Hematopoietic multipotent progenitor cell treated with erythropoietin and hydrocortisone succinate and interleukin-3 and kit ligand, for 8 days (in vitro differentiated cells): ENCODE results near the gene RPL36.
A peak's percentile ranks its signal among the peaks of the same experiment; 100 is the strongest.
"Not testable (repeated sequence)": the region's sequence is repeated elsewhere in the genome, so short reads cannot be mapped to it uniquely, and the experiment has no call there.

Experiments
- DNase-seq: peaks from one replicate; pipeline ENCODE4 v3.0.0-alpha.2; 2015

RPL36 gene

DNA sequence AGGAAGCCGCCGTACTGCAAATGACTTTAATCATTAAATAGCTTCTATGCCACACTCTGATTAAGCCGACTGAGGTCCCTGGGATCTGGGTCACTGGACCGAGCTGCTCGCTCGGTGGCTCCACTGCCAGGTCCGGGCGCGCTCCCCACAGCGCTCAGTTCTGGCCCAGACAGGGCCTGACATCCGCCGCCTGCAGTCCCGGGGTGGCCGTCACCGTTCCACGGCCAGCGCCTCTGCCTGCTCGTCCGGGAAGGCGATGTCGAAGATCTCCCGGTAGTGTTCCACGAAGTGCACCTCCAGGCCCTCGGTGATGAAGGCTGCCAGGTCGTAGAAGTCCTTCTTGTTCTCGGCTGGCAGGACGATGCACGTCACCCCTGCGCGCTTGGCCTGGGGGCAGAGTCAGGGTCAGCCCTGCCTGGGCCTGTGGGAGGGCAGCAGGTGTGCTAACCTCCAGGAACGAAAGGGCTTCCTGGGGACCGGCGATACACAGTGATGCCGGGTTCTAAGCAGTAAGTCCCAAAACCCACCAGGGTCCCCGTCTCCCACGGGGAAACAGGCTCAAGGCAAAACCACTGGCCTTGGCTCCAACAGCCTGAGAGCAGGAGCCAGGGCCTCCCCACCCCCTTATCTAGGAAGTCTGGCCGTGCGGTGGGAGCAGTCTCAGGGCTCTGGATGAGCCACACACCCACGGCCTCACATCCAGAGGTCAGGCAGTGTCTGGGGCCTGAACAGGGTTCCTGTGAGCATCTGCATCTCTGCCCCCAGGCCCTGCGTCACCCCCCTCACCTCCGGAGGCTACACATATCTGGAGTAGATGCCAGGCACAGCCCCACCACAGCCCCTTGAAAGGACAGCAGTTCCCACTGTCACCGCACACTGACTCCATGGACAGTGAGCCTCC is 2.0 kb downstream of the RPL36 start:
- peak; percentile 40 for DNase-seq

DNA sequence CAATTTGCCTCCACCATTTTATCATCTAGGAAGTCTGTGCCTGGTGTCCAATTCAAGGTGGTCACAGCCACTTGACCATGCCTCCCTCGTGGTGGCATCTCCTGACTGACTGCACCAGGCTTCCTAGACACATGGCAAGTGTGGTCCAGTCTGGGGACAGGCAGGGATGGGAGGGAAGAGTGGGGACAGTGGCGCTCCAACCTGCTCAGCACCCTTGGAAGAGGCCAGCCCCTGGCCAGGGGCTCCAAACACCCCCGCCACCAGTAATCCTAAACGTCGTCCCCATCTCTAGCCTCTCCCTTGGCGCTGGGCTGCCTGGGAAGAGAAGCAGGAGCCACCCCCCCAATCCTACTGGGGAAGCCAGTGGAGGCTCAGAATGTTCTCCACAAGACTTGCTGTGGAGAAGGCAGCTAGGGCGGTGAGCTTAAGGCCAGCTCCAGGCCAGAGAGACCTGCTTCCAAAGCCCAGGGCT is 2.7 kb downstream of the RPL36 start:
- no peak for DNase-seq

DNA sequence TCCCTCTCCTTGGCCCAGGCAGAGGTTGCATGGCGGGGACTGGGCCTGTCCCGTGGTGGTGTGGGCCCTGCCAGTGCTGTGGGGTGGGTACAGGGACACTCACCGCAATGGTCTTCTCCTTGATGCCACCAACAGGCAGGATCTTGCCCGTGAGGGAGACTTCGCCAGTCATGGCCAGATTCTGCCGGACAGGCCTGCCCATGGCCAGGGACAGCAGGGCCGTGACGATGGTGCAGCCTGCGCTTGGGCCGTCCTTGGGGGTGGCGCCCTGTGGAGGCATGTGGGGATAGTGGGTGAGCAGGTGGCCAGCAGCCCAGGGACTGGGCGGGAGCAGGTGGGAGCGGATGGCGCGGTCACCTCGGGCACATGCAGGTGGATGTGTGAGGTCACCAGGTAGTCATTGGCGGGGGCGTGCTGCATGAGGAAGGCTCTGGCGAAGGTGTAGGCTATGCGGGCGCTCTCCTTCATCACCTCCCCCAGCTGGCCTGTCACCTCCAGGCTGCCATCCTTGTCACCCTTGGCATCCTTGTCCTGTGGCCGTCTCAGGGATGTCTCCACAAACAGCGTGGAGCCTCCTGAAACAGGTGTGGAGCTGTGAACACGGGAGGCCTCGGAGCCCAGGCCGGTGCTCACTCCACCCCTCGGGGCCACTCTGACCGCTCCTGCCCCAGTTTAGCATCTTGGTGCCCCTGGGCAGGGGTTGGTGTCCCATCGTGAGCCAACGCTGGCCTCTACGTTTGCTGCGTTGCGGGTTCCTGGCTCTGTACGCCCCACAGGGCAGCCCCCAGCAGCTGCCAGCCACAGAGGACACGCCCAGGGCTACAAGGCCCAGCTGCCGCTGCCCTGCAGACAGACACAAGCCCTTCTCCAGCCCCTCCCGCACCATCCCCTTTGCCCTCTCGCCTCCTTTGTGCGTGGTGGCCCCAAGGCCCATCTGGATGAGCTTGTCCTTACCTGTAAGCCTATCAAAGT is 3.4 kb downstream of the RPL36 start:
- no peak for DNase-seq

DNA sequence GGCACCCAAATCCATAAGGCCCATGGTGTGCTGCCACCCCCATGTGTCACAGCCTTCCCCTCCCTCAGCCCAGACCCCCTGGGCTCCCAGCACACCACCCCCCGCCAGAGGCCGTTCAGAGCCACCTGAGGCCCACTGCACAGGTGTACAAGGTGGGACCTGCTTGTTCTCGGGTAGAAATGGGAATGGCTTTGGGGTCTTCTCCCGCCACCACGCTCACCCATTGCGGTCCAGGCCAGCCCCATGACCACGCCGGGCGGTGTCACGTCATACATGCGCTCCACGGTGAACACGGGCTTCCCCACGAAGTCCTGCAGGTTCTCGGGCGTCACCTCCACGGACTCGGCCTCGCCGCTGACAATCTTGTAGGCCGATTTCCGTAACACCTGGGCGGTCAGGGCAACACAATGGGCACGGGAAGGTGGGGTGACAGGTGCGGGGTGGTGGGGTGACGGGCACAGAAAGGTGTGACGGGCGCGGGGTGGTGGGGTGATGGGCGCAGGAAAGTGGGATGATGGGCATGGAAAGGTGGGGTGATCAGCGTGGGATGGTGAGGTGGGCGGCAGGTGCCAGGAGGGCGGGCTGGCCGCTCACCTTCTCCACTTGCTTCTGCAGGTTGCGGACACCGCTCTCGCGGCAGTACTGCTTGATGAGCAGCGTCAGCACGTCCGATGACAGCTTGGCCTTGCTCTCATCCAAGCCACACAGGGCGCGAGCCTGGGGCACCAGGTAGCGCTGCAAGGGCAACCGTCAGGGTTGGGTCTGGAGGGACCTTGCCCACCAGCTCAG is 4.3 kb downstream of the RPL36 start:
- DNase-seq, result no peak

DNA sequence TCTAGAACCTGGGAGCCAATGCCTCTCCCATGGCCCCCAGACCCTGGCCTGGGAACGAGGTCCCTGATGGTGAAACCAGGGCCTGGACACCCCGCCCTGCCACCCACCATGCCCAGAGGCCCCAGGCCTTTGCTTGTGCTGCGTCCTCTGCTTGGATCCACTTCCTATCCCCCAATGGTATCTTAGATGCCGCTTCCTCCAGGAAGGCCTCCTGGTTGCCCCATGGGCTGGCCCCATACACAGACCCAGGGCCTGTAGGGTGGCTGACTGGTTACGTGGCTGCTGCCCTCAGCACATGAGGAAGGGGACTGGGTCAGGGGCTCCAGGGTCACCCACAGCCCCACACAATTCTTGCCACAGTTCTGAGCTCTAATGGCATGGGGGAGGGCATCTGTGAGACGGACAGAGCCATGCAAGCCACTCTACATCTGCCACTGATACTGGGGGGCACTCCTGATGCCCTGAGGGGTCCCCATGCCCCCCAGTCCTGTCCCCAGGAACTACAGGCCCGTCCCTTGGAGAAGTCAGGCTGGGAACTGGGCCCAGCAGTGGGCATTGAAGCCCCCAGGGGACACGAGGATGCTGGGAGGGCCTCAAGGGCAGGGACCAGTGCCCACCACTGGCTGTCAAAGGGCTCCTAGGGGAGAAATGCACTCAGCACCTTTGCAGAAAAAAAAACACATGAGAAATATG is 5.0 kb downstream of the RPL36 start:
- no peak for DNase-seq

DNA sequence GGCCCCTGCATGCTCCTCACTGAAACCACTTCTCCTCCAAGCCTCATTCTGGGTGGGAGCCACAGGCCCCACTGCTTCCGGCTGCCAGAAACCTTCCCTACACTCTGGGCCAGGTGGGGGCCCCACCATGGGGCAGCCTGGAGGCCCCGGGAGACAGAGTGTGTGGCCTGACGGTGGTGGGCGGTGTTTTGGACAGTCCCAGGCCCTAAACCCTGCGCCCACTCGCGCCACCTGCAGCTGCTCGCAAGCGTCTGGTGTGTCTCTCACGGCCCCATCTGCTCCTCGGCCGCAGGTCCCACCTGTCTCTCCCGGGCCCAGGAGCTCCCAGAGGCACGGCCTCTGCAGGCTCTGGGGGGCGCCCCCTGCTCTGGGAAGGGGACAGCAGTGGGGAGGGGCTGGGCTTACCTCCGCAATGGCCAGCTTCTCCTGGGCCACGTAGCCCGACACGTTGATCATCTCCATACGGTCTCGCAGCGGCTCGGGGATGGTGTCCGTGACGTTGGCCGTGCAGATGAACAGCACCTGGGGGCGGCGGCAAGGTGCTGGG is 5.6 kb downstream of the RPL36 start:
- DNase-seq, result no peak

DNA sequence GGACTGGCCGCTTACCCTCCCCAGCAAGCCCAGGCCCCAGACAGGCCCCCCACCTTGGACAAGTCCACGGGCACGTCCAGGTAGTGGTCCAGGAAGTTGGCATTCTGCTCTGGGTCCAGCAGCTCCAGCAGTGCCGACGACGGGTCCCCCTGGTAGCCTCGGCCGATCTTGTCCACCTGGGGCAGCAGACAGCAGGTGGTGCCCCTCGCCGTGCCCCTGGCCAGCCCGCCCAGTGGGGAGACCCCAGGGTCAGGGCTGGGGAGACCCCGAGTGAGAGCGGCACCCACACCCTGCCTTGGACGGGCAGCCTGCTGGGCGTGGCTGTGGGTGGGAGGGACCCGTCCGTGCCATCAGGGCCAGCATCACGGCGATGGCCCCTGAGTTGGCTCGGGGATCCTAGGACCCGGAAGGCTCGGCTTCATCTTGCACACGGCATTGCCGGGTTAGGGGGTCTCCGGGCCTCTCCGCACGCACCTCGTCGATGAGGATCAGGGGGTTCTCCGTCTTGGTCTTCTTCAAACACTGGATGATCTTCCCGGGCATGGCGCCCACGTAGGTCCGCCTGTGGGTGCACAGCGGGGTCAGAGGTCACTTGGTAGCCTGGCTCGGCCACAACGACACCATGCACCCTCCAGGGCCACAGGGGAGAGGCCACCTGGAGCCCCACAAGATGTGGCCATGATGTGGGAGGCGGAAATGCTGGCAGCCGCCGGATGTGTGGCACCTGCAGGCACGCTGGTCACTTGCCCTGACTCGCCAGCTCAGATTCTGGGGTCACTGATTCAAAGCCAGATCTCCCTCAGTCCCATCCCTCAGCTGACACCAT is 6.3 kb downstream of the RPL36 start:
- no peak for DNase-seq

DNA sequence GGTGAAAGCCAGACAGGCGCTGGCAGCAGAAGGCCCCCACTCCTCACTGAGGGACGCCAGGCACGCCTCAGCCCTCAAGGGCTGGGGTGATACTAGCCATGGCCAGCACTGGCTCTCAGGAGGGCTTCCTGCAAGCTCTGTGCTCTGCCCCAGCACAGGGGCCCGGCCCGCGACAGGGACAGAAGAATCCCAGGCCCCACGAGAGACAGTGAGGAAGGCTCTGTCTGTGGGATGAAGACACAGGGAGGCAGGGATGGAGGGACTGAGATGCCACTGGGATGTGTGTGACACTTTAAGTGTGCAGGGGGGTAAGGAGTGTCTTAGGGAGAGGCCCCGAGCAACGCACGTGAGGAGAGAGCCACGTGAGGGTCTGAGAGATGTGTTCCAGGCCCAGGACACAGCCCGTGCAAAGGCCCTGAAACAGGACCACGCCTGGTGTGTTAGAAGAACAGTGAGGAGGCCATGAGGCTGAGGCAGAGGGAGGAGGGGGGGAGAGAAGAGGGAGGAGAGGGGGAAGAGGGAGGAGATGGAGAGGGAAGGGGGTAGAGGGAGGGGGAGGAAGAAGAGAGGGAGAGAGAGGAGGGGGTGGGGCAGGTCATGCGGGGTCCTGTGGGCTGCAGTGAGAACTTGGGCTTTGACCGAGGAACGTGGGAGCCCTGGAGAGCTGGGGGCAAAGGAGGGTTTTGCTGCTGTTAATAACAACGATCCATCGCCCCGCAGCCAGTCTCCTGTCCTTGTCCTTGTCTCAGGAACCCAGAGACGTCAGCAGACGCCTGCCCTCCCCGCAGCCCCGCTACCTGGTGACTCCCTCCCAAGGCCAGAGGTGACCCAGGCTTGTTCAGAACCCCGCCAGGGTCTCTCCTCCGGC is 7.2 kb downstream of the RPL36 start:
- DNase-seq, result no peak

DNA sequence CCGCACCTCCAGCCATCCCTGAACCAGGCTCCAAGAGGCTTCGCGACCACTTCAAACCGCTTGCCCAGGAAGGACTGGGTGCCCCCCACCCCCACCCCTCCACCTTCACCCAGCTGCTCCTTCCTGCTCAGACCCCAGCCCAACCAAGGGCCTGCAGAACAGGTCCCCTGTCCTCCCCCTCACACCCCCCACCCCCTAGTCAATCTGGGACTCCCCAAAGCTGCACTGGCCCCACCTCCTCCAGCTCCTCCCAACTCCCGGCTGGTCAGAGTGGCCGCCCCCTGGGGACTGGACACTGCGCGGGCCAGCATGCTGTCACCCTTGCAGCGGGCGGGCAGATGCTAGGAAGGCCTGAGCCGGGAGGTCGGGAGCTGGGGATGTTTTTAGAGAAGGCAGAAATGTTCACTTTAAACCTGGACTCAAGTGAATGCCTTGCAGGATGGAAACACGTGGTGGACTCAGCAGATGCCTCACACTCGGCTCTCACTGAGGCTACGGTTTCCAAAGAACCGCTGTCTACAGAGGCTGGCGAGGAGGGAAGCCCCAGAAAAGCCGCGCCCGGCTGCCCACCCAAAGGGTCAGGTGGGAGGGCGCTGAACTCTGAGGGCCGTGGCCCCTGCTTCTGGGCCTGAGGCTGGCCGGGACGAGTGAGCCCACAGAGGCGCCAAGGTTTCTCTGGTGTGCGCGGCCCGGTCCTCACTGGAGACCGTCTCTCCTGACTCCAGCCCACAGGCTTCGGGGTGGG is 8.0 kb downstream of the RPL36 start:
- DNase-seq, result no peak

DNA sequence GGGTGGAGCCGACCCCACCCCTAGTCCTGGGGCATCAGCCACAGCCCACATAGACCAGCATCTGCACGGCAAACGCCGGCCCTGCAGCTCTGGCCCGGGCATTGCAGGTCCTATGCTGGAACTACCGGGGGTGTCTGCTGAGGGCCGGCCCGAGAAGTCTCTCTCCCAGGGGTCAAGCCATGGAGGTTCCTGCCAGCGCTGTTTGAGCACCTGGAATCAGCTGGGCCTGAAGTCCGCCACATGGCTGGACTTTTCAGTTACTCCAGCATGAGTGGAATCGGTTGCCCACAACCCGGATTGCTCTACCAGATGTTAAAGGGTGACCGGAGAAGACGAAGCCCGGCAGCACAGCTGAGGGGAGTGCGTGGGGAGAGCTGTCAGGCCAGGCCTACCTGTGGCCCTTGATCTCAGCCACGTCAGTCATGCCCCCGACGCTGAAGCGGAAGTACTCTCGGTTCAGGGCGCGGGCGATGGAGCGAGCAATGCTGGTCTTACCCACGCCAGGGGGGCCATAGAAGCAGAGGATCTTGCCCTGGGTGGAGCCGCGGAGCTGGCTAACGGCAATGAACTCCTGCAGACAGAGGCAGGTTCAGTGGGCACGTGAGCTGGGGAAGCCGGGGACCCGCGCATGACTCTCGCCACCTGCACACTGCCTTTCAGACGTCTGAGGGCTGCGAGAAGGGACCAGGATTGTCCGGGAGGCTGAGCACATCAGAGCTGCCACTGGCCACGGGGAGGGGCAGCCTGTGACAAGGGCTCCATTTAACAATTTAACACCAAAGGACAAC is 8.7 kb downstream of the RPL36 start:
- DNase-seq, result no peak

DNA sequence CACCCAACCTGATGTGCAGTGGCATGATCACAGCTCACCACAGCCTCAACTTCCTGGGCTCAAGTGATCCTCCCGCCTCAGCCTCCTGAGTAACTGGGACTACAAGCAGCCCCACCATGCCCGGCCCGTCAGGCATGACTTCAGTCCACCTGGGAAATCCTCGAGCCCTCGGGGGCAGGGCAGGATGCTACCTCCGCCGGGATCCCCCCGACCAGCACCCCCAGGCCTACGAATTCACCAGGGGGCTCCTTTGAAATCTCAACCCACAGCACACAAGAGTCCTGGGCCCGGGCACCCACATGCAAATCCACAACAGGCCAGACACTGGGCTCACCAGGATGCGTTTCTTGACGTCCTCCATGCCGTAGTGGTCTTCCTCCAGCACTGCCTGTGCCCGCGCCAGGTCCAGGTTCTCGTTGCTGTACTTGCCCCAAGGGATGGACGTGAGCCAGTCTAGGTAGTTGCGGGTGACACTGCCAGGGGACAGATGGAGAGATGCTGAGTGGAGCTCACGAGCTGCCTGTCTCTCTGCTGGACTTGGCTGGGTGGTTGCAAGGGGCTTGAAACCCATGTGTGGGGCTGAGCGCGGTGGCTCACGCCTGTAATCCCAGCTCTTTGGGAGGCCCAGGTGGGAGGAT is 10.5 kb downstream of the RPL36 start:
- DNase-seq, result no peak

DNA sequence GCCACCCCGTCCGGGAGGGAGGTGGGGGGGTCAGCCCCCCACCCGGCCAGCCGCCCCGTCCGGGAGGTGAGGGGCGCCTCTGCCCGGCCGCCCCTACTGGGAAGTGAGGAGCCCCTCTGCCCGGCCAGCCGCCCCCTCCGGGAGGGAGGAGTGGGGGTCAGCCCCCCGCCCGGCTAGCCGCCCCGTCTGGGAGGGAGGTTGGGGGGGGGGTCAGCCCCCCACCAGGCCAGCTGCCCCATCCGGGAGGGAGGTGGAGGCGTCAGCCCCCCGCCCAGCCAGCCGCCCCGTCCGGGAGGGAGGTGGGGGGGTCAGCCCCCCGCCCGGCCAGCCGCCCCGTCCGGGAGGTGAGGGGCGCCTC is 11.9 kb downstream of the RPL36 start:
- not testable (repeated sequence) for DNase-seq

DNA sequence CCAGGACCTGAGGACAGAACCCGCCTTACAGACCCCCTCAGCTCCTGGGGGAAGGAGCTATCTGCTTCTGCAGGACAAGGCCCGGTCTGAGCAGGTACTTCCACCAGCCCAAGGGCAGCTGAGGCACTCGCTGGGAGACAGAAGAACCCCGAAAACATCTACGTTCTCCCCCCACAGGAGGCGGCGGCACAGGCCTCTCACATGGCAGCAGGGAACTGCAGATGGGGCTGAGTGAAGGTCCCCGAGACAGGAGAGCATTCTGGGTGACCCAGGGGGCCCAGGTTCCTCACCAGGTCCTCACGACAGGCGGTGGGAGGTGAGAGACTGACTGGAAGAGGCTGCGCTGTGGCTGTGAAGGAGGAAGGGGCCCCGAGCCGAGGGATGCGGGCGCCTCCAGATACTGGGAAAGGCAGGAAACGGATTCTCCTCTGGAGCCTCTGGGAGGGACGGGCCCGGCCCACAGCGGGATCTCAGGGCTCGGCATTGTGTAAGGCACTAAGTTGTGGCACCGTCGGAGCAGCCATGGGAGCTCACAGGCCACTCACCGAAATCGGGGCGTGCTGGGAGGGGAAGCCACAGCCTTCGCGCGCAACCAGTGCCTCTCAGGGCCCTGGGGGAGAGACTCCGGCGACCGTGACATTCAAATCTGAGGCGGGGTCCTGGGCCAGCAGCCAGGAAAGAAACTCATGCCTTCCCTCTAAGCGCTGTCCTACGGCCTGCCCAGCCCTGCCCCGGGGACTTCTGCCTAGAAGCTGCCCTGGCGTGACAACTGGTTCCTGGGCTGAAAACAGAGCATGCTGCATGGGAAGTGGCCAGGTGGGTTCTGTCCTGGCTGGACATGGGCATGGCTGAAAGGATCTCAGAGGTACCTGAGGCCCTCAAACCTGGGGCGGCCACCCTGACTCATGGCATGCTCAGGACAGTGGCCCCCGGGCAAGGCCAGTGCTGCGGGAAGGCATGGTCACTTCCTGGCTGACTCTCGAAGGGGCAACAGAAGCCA is 14.0 kb downstream of the RPL36 start:
- no peak for DNase-seq

DNA sequence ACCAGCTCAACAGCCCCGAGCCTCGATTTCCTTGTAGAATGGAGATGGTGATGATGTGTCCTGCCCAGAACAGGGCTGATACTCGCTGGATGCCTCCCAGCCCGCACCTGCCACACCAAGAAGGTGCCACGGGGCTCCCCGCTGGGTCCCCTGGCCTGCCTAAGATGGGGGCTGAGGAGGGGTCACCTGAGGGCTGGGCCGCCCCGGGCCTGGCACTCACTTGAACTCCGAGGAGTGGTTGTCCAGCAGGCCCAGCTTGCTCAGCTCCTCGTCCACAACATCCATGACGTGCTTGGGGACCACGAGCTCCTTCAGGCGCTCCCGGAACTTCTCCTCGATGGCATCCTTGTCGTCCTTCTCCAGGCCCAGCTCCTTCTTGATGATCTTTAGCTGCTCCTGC is 15.5 kb downstream of the RPL36 start:
- no peak for DNase-seq

DNA sequence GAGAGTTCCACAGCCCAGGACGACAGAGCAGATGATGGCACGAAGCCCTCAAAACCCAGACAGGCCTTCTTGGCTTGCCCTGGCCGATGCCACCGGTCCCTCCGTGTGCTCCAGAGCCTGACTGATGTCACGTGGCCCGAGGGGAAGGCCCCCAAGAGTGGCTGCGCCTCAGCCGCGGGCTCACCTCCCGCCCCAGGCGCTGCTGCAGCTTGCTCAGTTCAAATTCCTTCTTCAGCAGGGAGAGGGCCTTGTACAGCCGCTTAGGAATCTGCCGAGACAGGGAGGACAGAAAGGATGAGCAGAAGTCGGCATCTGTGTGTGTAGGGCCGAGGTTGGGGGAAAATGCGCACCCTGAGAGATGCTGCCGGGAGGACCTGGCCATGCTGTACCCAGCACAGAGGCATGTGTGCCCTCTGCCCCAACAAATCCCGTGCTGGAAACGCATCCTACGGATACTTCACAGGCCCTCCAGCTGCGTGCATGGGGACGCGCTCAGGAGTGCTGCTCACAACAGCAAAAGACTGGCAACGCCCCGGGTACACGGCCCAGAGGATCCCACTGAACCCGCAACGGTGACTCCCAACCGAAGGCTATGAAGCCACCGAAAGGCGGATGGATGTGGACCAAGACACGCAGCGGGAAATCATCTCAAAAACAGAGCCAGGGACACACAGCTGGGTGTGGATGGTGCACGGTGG is 16.9 kb downstream of the RPL36 start:
- DNase-seq, result no peak
